Measurements from ENCODE around the gene LEFTY1. TPM values are rescaled to one million over a fixed set of nuclear protein-coding genes. Genes with fewer than 3 reads are reported as not detected.
A peak's percentile ranks its signal among the peaks of the same experiment; 100 is the strongest.

The LEFTY1 gene
- total and polyA plus RNA-seq, 2 of the 13 experiments (the other 11 are each of a cell fraction or from before 2014, with no cell fraction given), result 0.29 to 0.79 TPM

GRCh38 chr1:225923692-225924555, 35.0 kb upstream of the LEFTY1 start, which contains the start of gene PYCR2 (continued):
- TF ChIP-seq ZNF407 (CRISPR knock-in tag; IDR thresholded peaks at IDR 0.05; ENCODE audit: not compliant biosample characterization) (peak; percentile 87), DRAP1 (CRISPR knock-in tag; IDR thresholded peaks at IDR 0.05) (peak; percentile 39; the same call in 1 of the 2 replicates), BRCA1 (CRISPR knock-in tag; IDR thresholded peaks at IDR 0.05) (no peak), ZNF83 (CRISPR knock-in tag; IDR thresholded peaks at IDR 0.05; ENCODE audit: borderline replicate concordance) (0 out of 2 replicates have a peak, but pooled peaks have one; percentile 44), GPBP1L1 (CRISPR knock-in tag; IDR thresholded peaks at IDR 0.05) (no peak), ZBTB38 (CRISPR knock-in tag; IDR thresholded peaks at IDR 0.05) (peak; percentile 11; the same call in 1 of the 2 replicates), ZNF460 (CRISPR knock-in tag; IDR thresholded peaks at IDR 0.05; ENCODE audit: borderline replicate concordance) (no peak; the same call in 1 of the 2 replicates), HBP1 (CRISPR knock-in tag; IDR thresholded peaks at IDR 0.05; ENCODE audit: low read depth) (no peak; the same call in 1 of the 2 replicates), TEF (CRISPR knock-in tag; IDR thresholded peaks at IDR 0.05) (no peak; the same call in 1 of the 2 replicates), SNRNP70 (IDR thresholded peaks at IDR 0.05; ENCODE audit: low read depth, low read length) (no peak), SP4 (CRISPR knock-in tag; IDR thresholded peaks at IDR 0.05) (peak; percentile 91), TP53 (CRISPR knock-in tag; conservative IDR thresholded peaks at IDR 0.05) (peak; percentile 36; the same call in 1 of the 2 replicates), SAFB2 (CRISPR knock-in tag; IDR thresholded peaks at IDR 0.05; ENCODE audit: borderline replicate concordance, low read depth) (peak; percentile 52; the same call in 1 of the 2 replicates), NRL (CRISPR knock-in tag; IDR thresholded peaks at IDR 0.05; ENCODE audit: borderline replicate concordance) (peak; percentile 80), ZNF530 (CRISPR knock-in tag; IDR thresholded peaks at IDR 0.05; ENCODE audit: low read depth) (no peak)
